Osteoblast (primary cell): ENCODE measurements around the gene CYS1. TPM values are rescaled to one million over a fixed set of nuclear protein-coding genes. Genes with fewer than 3 reads are reported as not detected.

Source experiments
- DNase-seq: peaks from one replicate; pipeline ENCODE4 v3.0.0; 2011; ENCODE audit warnings: low spot score, mixed read lengths; ENCODE audit not compliant: insufficient read length; ENCODE audit errors: missing footprints
- H2AFZ ChIP-seq: 2 replicates; pipeline ENCODE4 v1.6.0; 2011; ENCODE audit warnings: mild to moderate bottlenecking, low read length
- H3K27ac ChIP-seq: 2 replicates; pipeline ENCODE4 v1.5.1; 2011; ENCODE audit warnings: mild to moderate bottlenecking, low read depth, low read length, moderate library complexity
- H3K27me3 ChIP-seq: 2 replicates; pipeline ENCODE4 v1.6.0; 2012; ENCODE audit warnings: mild to moderate bottlenecking, control low read depth, inconsistent platforms, low read length, moderate library complexity; ENCODE audit not compliant: insufficient read depth
- H3K36me3 ChIP-seq: 2 replicates; pipeline ENCODE4 v1.5.1; 2011; ENCODE audit warnings: mild to moderate bottlenecking, low read length, control low read depth, moderate library complexity; ENCODE audit not compliant: insufficient read depth
- H3K4me1 ChIP-seq: 2 replicates; pipeline ENCODE4 v1.5.1; 2011; ENCODE audit warnings: mild to moderate bottlenecking, low read length, control low read depth, moderate library complexity; ENCODE audit not compliant: insufficient read depth
- H3K4me2 ChIP-seq: 2 replicates; pipeline ENCODE4 v1.6.0; 2011; ENCODE audit warnings: mild to moderate bottlenecking, low read length; ENCODE audit not compliant: insufficient read depth
- H3K4me3 ChIP-seq: fragments of 200-600 bp; sonication (generic); 3 replicates; pipeline ENCODE4 v1.5.1; 2012; ENCODE audit warnings: mild to moderate bottlenecking, low read length, inconsistent platforms; ENCODE audit not compliant: insufficient read depth
- H3K79me2 ChIP-seq: 2 replicates; pipeline ENCODE4 v1.6.0; 2012; ENCODE audit warnings: mild to moderate bottlenecking, low read length, control low read depth, inconsistent platforms; ENCODE audit not compliant: insufficient read depth
- H3K9me3 ChIP-seq: 2 replicates; pipeline ENCODE4 v1.5.1; 2011; ENCODE audit warnings: low read depth, low read length, control low read depth
- H4K20me1 ChIP-seq: 2 replicates; pipeline ENCODE4 v1.6.0; 2012; ENCODE audit warnings: mild to moderate bottlenecking, low read length, control low read depth; ENCODE audit not compliant: insufficient read depth
- CTCF ChIP-seq: IDR thresholded peaks from 2 replicates; pipeline ENCODE4 v1.5.1; 2011; ENCODE audit warnings: mild to moderate bottlenecking, low read depth, low read length, moderate library complexity; ENCODE audit errors: extremely low read depth
- total RNA-seq: library from RNA; depleted of rRNA; stranded (reverse); fragments of >200 nt; gene quantifications from 2 replicates; pipeline ENCODE4 v1.2.3, GENCODE V29; 2012

CYS1 gene
- total RNA-seq, 1 donor = 0.36 TPM

- Histone ChIP-seq H3K27me3 (no peaks in the 10 kb centered on the region), H4K20me1 (no peaks in the 10 kb centered on the region), H3K27ac (no peak overlapping the region), H2AFZ (no peak overlapping the region), H3K79me2 (peaks cover 5% of the 10 kb centered on the region), H3K9me3 (no peaks in the 10 kb centered on the region), H3K4me1 (peaks cover 12% of the 10 kb centered on the region), H3K36me3 (peaks cover 30% of the 10 kb centered on the region), H3K4me2 (no peak overlapping the region), H3K4me3 (no peak overlapping the region)
- TF ChIP-seq CTCF = no peak
- no peak for DNase-seq
Observed at GRCh38 chr2:10053351-10053750, 26.9 kb downstream of the CYS1 start.

GRCh38 chr2:10052216-10052615 lies 28.0 kb downstream of the CYS1 start:
- Histone ChIP-seq H3K4me2 (no peak overlapping the region), H3K79me2 (peaks cover 5% of the 10 kb centered on the region), H3K36me3 (peaks cover 36% of the 10 kb centered on the region), H3K27ac (no peak overlapping the region), H3K9me3 (no peaks in the 10 kb centered on the region), H3K4me1 (peaks cover 9% of the 10 kb centered on the region), H3K4me3 (no peak overlapping the region), H2AFZ (no peak overlapping the region), H4K20me1 (no peaks in the 10 kb centered on the region), H3K27me3 (no peaks in the 10 kb centered on the region)
- TF ChIP-seq CTCF = no peak
- DNase-seq = peak; percentile 21

GRCh38 chr2:10048501-10049171 lies 31.6 kb downstream of the CYS1 start:
- Histone ChIP-seq H3K36me3 (peaks cover 35% of the 10 kb centered on the region), H3K4me1 (no peaks in the 10 kb centered on the region), H3K9me3 (no peaks in the 10 kb centered on the region), H3K4me3 (no peak overlapping the region), H4K20me1 (peaks cover 4% of the 10 kb centered on the region), H3K27ac (peak overlapping the region; percentile 25), H3K27me3 (no peaks in the 10 kb centered on the region), H3K4me2 (no peak overlapping the region), H2AFZ (no peak overlapping the region), H3K79me2 (peaks cover 8% of the 10 kb centered on the region)
- peak; percentile 94 for DNase-seq
- TF ChIP-seq CTCF = peak; percentile 80

DNA sequence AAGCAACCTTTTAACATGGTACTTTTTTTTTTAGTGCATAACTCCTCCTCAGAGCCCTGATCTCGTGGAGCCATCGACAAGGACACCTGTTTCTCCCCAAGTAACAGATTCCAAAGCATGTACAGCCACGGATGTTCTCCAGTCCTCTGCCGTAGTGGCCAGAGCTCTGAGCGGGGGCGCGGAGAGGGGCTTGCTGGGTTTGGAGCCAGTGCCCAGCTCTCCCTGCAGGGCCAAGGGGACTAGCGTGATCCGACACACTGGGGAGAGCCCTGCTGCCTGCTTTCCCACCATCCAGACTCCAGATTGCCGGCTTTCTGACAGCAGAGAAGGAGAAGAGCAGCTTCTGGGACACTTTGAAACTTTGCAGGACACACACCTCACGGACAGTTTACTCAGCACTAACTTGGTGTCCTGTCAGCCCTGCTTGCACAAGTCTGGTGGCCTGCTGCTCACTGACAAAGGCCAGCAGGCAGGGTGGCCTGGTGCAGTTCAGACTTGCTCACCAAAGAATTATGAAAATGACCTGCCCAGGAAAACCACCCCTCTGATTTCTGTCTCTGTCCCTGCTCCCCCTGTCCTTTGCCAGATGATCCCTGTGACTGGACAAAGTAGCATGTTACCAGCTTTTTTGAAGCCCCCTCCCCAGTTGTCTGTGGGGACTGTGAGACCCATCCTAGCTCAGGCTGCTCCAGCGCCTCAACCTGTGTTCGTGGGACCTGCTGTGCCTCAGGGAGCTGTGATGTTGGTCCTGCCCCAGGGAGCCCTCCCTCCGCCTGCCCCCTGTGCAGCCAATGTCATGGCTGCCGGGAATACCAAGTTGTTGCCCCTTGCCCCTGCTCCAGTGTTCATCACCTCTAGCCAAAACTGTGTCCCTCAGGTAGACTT lies 32.4 kb downstream of the CYS1 start:
- Histone ChIP-seq H4K20me1 (peaks cover 4% of the 10 kb centered on the region), H3K9me3 (no peaks in the 10 kb centered on the region), H3K27me3 (no peaks in the 10 kb centered on the region), H2AFZ (no peak overlapping the region), H3K79me2 (peaks cover 8% of the 10 kb centered on the region), H3K4me1 (no peaks in the 10 kb centered on the region), H3K4me2 (no peak overlapping the region), H3K4me3 (no peak overlapping the region), H3K36me3 (peaks cover 28% of the 10 kb centered on the region), H3K27ac (peak overlapping the region; percentile 25)
- no peak for TF ChIP-seq CTCF
- peak; percentile 65 for DNase-seq
